MCF 10A (cell line): ENCODE results near the gene DDX47. TPM values are rescaled to one million over a fixed set of nuclear protein-coding genes. Genes with fewer than 3 reads are reported as not detected.

Experiments
- BruUV-seq: library from RNA; stranded (reverse); fragments of 400-500 nt; replicated peaks from 2 replicates; lab custom pipeline; 2021; lab: Mats Ljungman, UMichigan
- CTCF ChIA-PET: fragments of 300-600 bp; sonication (Branson Sonifier 250); formaldehyde crosslinking; extraction: SDS; loops from one replicate; lab custom pipeline; 2021; ENCODE audit warnings: antibody characterized with exemption, inconsistent platforms; lab: Yijun Ruan, JAX
- POLR2A ChIA-PET: fragments of 300-600, 350-650 bp; sonication (Branson Sonifier 250); formaldehyde crosslinking; extraction: SDS; loops from one replicate; lab custom pipeline; 2020; ENCODE audit warnings: antibody characterized with exemption, inconsistent platforms; lab: Yijun Ruan, JAX
- DNase-seq: peaks from one replicate; pipeline ENCODE4 v3.0.0-alpha.2; 2018; ENCODE audit not compliant: unreplicated experiment
- H3K27ac Mint-ChIP-seq: one replicate; pipeline ENCODE4 v1.8.0; 2022; ENCODE audit warnings: mild to moderate bottlenecking, low read depth, mixed read lengths; ENCODE audit not compliant: unreplicated experiment
- H3K27me3 Mint-ChIP-seq: one replicate; pipeline ENCODE4 v1.8.0; 2022; ENCODE audit warnings: mixed read lengths; ENCODE audit not compliant: insufficient read depth, unreplicated experiment
- H3K36me3 Mint-ChIP-seq: one replicate; pipeline ENCODE4 v1.8.0; 2022; ENCODE audit warnings: mild to moderate bottlenecking, moderate library complexity, mixed read lengths; ENCODE audit not compliant: insufficient read depth, unreplicated experiment
- H3K4me1 Mint-ChIP-seq: one replicate; pipeline ENCODE4 v1.8.0; 2022; ENCODE audit warnings: mixed read lengths; ENCODE audit not compliant: insufficient read depth, unreplicated experiment
- H3K4me3 Mint-ChIP-seq: one replicate; pipeline ENCODE4 v1.8.0; 2022; ENCODE audit warnings: mild to moderate bottlenecking, moderate library complexity, mixed read lengths; ENCODE audit not compliant: unreplicated experiment
- H3K9me3 Mint-ChIP-seq: one replicate; pipeline ENCODE4 v1.8.0; 2022; ENCODE audit warnings: mixed read lengths; ENCODE audit not compliant: unreplicated experiment
- intact Hi-C: fragments of 100-400 bp; cut with micrococcal nuclease; formaldehyde crosslinking; loops from 2 replicates; pipeline ENCODE4 v1.14.1; 2022
- total RNA-seq: library from RNA; stranded (reverse); gene quantifications from 2 replicates; pipeline ENCODE4 v1.2.3, GENCODE V29; 2022
- TF ChIP-seq, protein P1 (sequence below): fragments of 200-600 bp; IDR thresholded peaks from one replicate; pipeline ENCODE4 v1.8.0; 2022; ENCODE audit warnings: antibody characterized with exemption, mild to moderate bottlenecking; ENCODE audit not compliant: unreplicated experiment

Gene DDX47
- total RNA-seq, 1 experiment from 2014 or later: 47.7 TPM

DNA sequence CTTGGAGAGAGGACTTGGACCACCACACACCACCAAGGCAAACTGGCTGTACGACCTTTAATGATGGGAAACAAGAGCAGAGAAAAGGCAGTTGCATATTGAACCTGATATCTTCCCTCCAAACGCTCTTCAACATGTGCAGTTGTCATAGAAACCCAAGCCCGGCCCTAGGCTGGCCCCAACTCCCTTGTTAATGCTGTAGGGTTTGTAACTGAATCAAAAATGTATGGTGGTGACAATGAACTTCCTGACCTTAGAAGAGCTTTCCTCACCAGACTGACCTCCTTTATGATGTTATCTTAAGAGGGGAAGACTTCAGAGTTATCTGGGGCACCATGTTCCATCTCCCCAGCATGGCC is 15.4 kb upstream of the DDX47 start:
- DNase-seq: no peak
- no peak overlapping the region for H3K4me3 Mint-ChIP-seq
- peaks cover 14% of the 10 kb centered on the region for H3K4me1 Mint-ChIP-seq
- intact Hi-C loops: no loop called here
- TF ChIP-seq, protein P1, sequence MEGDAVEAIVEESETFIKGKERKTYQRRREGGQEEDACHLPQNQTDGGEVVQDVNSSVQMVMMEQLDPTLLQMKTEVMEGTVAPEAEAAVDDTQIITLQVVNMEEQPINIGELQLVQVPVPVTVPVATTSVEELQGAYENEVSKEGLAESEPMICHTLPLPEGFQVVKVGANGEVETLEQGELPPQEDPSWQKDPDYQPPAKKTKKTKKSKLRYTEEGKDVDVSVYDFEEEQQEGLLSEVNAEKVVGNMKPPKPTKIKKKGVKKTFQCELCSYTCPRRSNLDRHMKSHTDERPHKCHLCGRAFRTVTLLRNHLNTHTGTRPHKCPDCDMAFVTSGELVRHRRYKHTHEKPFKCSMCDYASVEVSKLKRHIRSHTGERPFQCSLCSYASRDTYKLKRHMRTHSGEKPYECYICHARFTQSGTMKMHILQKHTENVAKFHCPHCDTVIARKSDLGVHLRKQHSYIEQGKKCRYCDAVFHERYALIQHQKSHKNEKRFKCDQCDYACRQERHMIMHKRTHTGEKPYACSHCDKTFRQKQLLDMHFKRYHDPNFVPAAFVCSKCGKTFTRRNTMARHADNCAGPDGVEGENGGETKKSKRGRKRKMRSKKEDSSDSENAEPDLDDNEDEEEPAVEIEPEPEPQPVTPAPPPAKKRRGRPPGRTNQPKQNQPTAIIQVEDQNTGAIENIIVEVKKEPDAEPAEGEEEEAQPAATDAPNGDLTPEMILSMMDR: no peak
- CTCF ChIA-PET: interaction anchor here (0.7 to 1.8 kb wide), 5 partner anchors 8 to 233 kb away, joined by 3 to 10 read pairs (median 5); no protein-coding TSS in a partner anchor
- H3K27ac Mint-ChIP-seq: no peak overlapping the region
- peaks cover 5% of the 10 kb centered on the region for H3K36me3 Mint-ChIP-seq
- no peaks in the 10 kb centered on the region for H3K27me3 Mint-ChIP-seq
- no peaks in the 10 kb centered on the region for H3K9me3 Mint-ChIP-seq
- POLR2A ChIA-PET: interaction anchor here (0.6 kb wide), 1 partner anchor 531 kb away, joined by 3 read pairs; the partner anchor contains the start of gene LRP6
- no TSS peak for BruUV-seq

DNA sequence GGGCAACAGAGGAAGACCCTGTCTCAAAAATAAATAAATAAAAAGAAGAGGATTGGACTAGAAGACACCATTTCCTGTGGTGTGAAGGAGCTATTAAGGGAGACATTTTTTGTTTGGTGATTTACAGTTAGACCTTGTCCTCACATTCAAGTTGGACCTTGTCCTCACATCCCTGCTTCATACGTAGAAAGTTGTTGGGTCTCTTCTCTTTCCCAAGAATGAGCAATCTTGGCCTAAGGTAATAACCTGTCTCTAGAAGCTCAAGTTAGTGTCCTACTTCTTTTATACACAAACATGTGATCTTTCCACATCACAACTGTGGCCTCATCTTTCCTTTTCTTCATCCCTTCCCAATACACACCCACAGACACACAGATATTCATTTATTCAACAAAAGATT is 14.7 kb upstream of the DDX47 start:
- no peak for DNase-seq
- peaks cover 5% of the 10 kb centered on the region for H3K36me3 Mint-ChIP-seq
- BruUV-seq: no TSS peak
- H3K4me1 Mint-ChIP-seq: peaks cover 19% of the 10 kb centered on the region
- CTCF ChIA-PET: interaction anchor here (1.0 to 1.8 kb wide), 3 partner anchors 9 to 14 kb away, joined by 5 to 10 read pairs (median 5); no protein-coding TSS in a partner anchor
- no peaks in the 10 kb centered on the region for H3K9me3 Mint-ChIP-seq
- intact Hi-C loops: no loop called here
- POLR2A ChIA-PET: interaction anchor here (1.6 kb wide), 1 partner anchor 37 kb away, joined by 3 read pairs; no protein-coding TSS in a partner anchor
- H3K4me3 Mint-ChIP-seq: no peak overlapping the region
- H3K27me3 Mint-ChIP-seq: no peaks in the 10 kb centered on the region
- TF ChIP-seq, protein P1: no peak
- H3K27ac Mint-ChIP-seq: no peak overlapping the region

DNA sequence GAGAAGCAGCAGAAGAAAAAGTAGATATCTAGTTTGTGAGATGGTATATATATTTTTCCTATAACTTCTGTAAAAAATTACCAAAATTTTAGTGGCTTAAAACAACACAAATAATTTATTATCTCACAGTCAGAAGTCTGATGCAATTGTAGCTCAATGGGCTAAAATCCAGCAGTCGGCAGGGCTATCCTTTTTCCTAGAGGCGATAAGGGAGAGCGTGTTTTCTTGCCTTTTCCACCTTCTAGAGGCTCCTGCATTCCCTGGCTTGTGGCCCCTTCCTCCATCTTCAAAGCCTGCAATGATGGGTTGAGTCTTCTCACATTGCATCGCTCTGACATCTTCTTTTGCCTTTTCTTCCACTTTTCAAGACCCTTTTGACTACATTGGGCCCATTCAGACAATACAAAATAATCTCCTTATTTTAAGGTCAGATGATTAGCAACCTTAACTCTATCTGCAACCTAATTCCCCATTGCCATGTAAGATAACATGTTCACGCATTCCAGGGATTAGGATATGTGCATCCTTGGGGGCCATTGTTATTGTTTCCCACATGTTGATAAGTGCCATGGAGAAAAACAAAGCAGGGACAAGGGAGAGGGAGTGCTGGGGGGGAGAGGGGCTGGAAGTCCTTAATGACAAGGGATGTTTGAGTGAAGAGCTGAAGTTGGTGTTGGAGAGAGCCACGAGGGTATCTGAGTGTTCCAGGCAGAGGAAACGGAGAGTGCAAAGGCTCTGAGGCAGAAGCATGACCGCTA is 13.8 kb upstream of the DDX47 start:
- Mint-ChIP-seq H3K4me3 (no peak overlapping the region), H3K4me1 (peaks cover 24% of the 10 kb centered on the region), H3K27me3 (no peaks in the 10 kb centered on the region), H3K9me3 (no peaks in the 10 kb centered on the region), H3K36me3 (peaks cover 5% of the 10 kb centered on the region), H3K27ac (peak overlapping the region; percentile 17)
- intact Hi-C loops: no loop called here
- ChIA-PET POLR2A (interaction anchor here (1.6 kb wide), 1 partner anchor 36 kb away, joined by 3 read pairs; no protein-coding TSS in a partner anchor), CTCF (interaction anchor here (0.6 to 1.8 kb wide), 7 partner anchors 10 to 1655 kb away, joined by 3 to 10 read pairs (median 5); partner anchors contain the start of gene DDX47)
- no peak for DNase-seq
- TF ChIP-seq, protein P1: no peak
- BruUV-seq: no TSS peak
